T-cell (primary cell): ENCODE results near the gene DNAJB8. TPM values are rescaled to one million over a fixed set of nuclear protein-coding genes. Genes with fewer than 3 reads are reported as not detected.

ENCODE experiments used
- ATAC-seq, 4 experiments: fragments of 200-7000 bp in 3 of 4; fragments of 150-1000 bp in 1 of 4; cut with Tn5 transposase; replicated peaks in 1 of 4; 1 replicate in 3 of 4; 2 replicates in 1 of 4; pipeline ENCODE4 v1.10.0; 2021; ENCODE audit warnings: moderate library complexity in 3 of 4, mild to moderate bottlenecking in 2 of 4, moderate number of reproducible peaks in 1 of 4
- CTCF ChIA-PET, 2 donors: fragments of 300-600 bp; sonication (Branson Sonifier 250); formaldehyde crosslinking; loops; one replicate each; lab custom pipeline; 2022; ENCODE audit warnings: antibody characterized with exemption in 2 of 2; lab: Charles Lee
- POLR2A ChIA-PET, 2 donors: fragments of 300-600 bp; sonication (Branson Sonifier 250); formaldehyde crosslinking; loops; one replicate each; lab custom pipeline; 2022; ENCODE audit warnings: antibody characterized with exemption in 2 of 2; lab: Charles Lee
- DNase-seq, 35 experiments: peaks; one replicate each; pipeline versions ENCODE4 v3.0.0 to v3.0.0-alpha.2; 2013 to 2023
- H3K27ac ChIP-seq: one replicate; pipeline ENCODE4 v1.5.1; 2013; ENCODE audit warnings: low read length
- H3K27me3 ChIP-seq, 2 experiments: replicated peaks in 1 of 2; 1 replicate in 1 of 2; 2 replicates in 1 of 2; pipeline versions ENCODE4 v1.6.1 to v1.7.0; 2013; ENCODE audit warnings: low read length in 1 of 2, mixed read lengths in 1 of 2; ENCODE audit not compliant: control insufficient read depth in 2 of 2, insufficient read depth in 2 of 2; ENCODE audit errors: extremely low read depth in 1 of 2
- H3K36me3 ChIP-seq, 2 donors: 1 replicate in 1 of 2; 2 replicates in 1 of 2; pipeline versions ENCODE4 v1.6.1 to v1.7.0; 2013; ENCODE audit warnings: low read length in 1 of 2; ENCODE audit not compliant: control insufficient read depth in 2 of 2, insufficient read depth in 1 of 2; ENCODE audit errors: extremely low read depth in 1 of 2
- H3K4me1 ChIP-seq, 2 experiments: 1 replicate in 1 of 2; 2 replicates in 1 of 2; pipeline versions ENCODE4 v1.6.1 to v1.7.0; 2013; ENCODE audit warnings: low read length in 2 of 2, mixed read lengths in 1 of 2; ENCODE audit not compliant: insufficient read depth in 2 of 2, control insufficient read depth in 1 of 2; ENCODE audit errors: extremely low read depth in 1 of 2
- H3K4me3 ChIP-seq, 2 donors: 1 replicate in 1 of 2; 2 replicates in 1 of 2; pipeline versions ENCODE4 v1.5.1 to v1.7.0; 2013; ENCODE audit warnings: mild to moderate bottlenecking in 2 of 2, low read length in 1 of 2, moderate library complexity in 1 of 2; ENCODE audit not compliant: control insufficient read depth in 1 of 2; ENCODE audit errors: extremely low read depth in 1 of 2
- H3K9me3 ChIP-seq: 2 replicates; pipeline ENCODE4 v1.7.0; 2013
- H3K27ac Mint-ChIP-seq, 2 donors: one replicate each; pipeline ENCODE4 v1.8.0; 2020 to 2021; ENCODE audit warnings: mild to moderate bottlenecking in 2 of 2, mixed read lengths in 2 of 2
- H3K27me3 Mint-ChIP-seq, 2 donors: one replicate each; pipeline ENCODE4 v1.8.0; 2021 to 2022; ENCODE audit warnings: mixed read lengths in 2 of 2
- H3K36me3 Mint-ChIP-seq: one replicate; pipeline ENCODE4 v1.8.0; 2021; ENCODE audit warnings: mixed read lengths
- H3K4me1 Mint-ChIP-seq, 3 donors: one replicate each; pipeline ENCODE4 v1.8.0; 2020 to 2022; ENCODE audit warnings: mixed read lengths in 3 of 3, mild to moderate bottlenecking in 1 of 3
- H3K4me3 Mint-ChIP-seq, 3 donors: one replicate each; pipeline ENCODE4 v1.8.0; 2020 to 2022; ENCODE audit warnings: mild to moderate bottlenecking in 3 of 3, mixed read lengths in 3 of 3, moderate library complexity in 3 of 3
- H3K9me3 Mint-ChIP-seq, 3 donors: one replicate each; pipeline ENCODE4 v1.8.0; 2020 to 2022; ENCODE audit warnings: mixed read lengths in 3 of 3
- WGBS: methylation state at CpG from one replicate; pipeline ENCODE4 v1.1.5; 2013; ENCODE audit warnings: missing lambda C conversion rate; ENCODE audit not compliant: insufficient coverage; 5-methylcytosine and 5-hydroxymethylcytosine counted together
- total RNA-seq, 35 experiments: library from RNA in 6 of 35; stranded (reverse) in 6 of 35; fragments of 120-200 nt in 1 of 35; gene quantifications; one replicate each; pipeline versions ENCODE4 v1.2.1 to v1.2.4 and lab custom pipeline; 2013 to 2026

The DNAJB8 gene
- total RNA-seq, 5 donors from 2014 or later (not counting 1 experiment from before 2014, with no cell fraction given) = not detected

DNA sequence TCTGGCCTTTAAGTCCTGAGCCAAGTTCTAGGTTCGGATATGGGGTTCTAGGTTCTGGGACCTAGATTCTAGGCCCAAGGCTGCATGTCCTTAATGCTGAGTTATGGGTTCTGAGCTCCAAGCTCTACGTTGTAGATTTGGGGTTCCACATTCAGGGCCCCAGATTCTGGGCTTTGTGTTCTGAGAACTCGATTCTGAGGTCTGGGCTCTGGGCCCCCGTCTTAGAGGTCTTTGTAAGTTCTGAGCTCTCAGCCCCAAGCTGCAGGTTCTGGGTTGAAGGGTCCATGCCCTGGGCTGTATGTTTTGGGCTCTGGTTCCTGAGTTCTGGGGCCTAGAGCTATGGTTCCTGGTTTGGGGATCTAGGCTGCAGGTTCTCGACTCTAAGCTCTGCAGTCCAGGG, 10.0 kb upstream of the DNAJB8 start:
- H3K27me3 ChIP-seq = peaks cover 0 to 64% of the 10 kb centered on the region in 2 experiments
- H3K4me3 ChIP-seq = no peak overlapping the region
- H3K4me1 Mint-ChIP-seq = no peaks in the 10 kb centered on the region
- H3K27me3 Mint-ChIP-seq = peaks cover 20 to 52% of the 10 kb centered on the region in 2 donors
- H3K4me1 ChIP-seq = no peaks in the 10 kb centered on the region
- ChIA-PET POLR2A (no interaction called here), CTCF (interaction anchor here in 1 of 2 donors (0.6 kb wide), 1 partner anchor 929 kb away, joined by 4 read pairs; no protein-coding TSS in a partner anchor)
- 45% methylated on average over 4 of the region's 5 CpGs for WGBS
- H3K36me3 ChIP-seq = no peaks in the 10 kb centered on the region
- no peak overlapping the region for H3K27ac Mint-ChIP-seq
- no peaks in the 10 kb centered on the region for H3K36me3 Mint-ChIP-seq
- ATAC-seq (no peak), DNase-seq (no peak)
- H3K27ac ChIP-seq = no peak overlapping the region
- no peaks in the 10 kb centered on the region for H3K9me3 Mint-ChIP-seq
- H3K4me3 Mint-ChIP-seq = no peak overlapping the region
- H3K9me3 ChIP-seq = no peaks in the 10 kb centered on the region

DNA sequence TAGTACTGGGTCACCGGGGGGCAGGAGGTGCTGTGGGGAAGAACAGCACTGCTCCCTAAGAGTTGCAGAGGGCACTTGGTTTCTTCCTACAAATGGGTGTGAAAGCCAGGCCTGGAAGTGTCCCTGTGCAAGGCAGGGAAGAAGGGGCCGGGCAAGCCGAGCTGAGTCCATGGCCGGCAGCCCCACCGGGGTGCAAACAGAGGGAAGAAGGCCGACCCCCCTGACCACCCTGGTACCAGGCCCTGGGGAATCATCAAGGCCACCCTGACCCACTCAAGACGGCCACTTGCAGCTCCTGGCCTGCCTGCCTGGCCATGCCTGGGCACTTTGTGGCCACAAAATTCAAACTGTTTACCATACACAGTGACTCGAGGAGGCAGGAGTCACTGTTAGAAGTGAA, 8.7 kb upstream of the DNAJB8 start:
- Histone ChIP-seq H3K27me3 (peaks cover 0 to 51% of the 10 kb centered on the region in 2 experiments), H3K4me1 (no peaks in the 10 kb centered on the region), H3K9me3 (no peaks in the 10 kb centered on the region), H3K4me3 (no peak overlapping the region), H3K27ac (no peak overlapping the region), H3K36me3 (no peaks in the 10 kb centered on the region)
- DNase-seq (no peak), ATAC-seq (no peak)
- no peak overlapping the region for H3K27ac Mint-ChIP-seq
- CTCF ChIA-PET = no interaction called here
- H3K27me3 Mint-ChIP-seq = peaks cover 21 to 47% of the 10 kb centered on the region in 2 donors
- no peak overlapping the region for H3K4me3 Mint-ChIP-seq
- 97% methylated on average over 5 of the region's 8 CpGs for WGBS
- POLR2A ChIA-PET = no interaction called here
- H3K9me3 Mint-ChIP-seq = no peaks in the 10 kb centered on the region
- H3K36me3 Mint-ChIP-seq = no peaks in the 10 kb centered on the region
- H3K4me1 Mint-ChIP-seq = no peaks in the 10 kb centered on the region

DNA sequence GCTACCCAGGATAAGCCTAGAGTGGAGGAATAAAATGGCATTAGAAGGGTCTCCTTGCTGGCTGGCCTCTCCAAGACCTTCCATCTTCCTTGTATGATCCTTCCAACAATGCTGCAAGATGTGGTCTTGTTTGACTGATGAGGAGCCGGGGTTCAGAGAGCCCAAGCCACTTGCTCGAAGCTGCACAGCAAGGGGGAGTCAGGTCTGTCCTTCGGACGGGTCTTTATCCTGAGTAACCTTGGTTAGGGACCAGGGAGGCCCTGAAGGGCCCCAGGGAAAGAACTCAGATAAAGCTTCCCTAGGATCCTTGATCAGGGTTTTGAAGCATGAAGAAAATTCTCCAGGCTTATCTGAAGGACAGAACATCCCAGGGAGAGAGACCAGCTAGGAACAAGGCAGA, 7.0 kb upstream of the DNAJB8 start:
- Histone ChIP-seq H3K27me3 (peaks cover 0 to 44% of the 10 kb centered on the region in 2 experiments), H3K27ac (no peak overlapping the region)
- CTCF ChIA-PET = no interaction called here

DNA sequence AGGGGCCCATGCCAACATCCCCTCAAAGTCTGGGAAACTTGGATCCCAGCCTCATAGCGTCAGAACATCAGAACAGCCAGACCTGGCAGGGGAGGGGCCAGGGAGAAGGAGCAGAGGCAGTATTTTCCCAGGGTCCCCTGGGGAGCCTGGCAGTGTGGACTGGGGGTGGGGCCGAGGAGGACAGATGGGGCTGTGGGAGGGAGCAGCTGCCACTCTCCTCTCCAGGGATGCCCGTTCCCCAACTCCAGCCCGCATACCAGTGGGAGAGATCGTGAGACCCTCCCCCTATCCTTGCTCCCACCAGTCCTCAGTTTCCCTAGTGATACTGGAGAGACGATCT, 6.5 kb upstream of the DNAJB8 start:
- Histone ChIP-seq H3K4me1 (peaks cover 0 to 6% of the 10 kb centered on the region in 2 experiments), H3K9me3 (no peaks in the 10 kb centered on the region), H3K4me3 (no peak overlapping the region), H3K27ac (no peak overlapping the region), H3K27me3 (peaks cover 0 to 49% of the 10 kb centered on the region in 2 experiments), H3K36me3 (no peaks in the 10 kb centered on the region)
- ChIA-PET CTCF (no interaction called here), POLR2A (no interaction called here)
- no peaks in the 10 kb centered on the region for H3K9me3 Mint-ChIP-seq
- no CpG with 5 or more reads among the region's 6 CpGs for WGBS
- ATAC-seq = no peak
- H3K36me3 Mint-ChIP-seq = no peaks in the 10 kb centered on the region
- no peaks in the 10 kb centered on the region for H3K4me1 Mint-ChIP-seq
- DNase-seq = no peak
- H3K4me3 Mint-ChIP-seq = no peak overlapping the region
- H3K27me3 Mint-ChIP-seq = peaks cover 14 to 28% of the 10 kb centered on the region in 2 donors
- H3K27ac Mint-ChIP-seq = no peak overlapping the region

More for the DNA sequence above, 7.0 kb upstream of the DNAJB8 start:
- H3K36me3 ChIP-seq = no peaks in the 10 kb centered on the region
- WGBS = 72% methylated on average over 3 of the region's 4 CpGs
- ATAC-seq (no peak), DNase-seq (no peak)
- H3K4me1 ChIP-seq = peaks cover 0 to 6% of the 10 kb centered on the region in 2 experiments
- Mint-ChIP-seq H3K27me3 (peaks cover 20 to 33% of the 10 kb centered on the region in 2 donors), H3K4me3 (no peak overlapping the region), H3K27ac (no peak overlapping the region), H3K4me1 (no peaks in the 10 kb centered on the region), H3K36me3 (no peaks in the 10 kb centered on the region), H3K9me3 (no peaks in the 10 kb centered on the region)
- no peaks in the 10 kb centered on the region for H3K9me3 ChIP-seq
- H3K4me3 ChIP-seq = no peak overlapping the region
- POLR2A ChIA-PET = no interaction called here

DNA sequence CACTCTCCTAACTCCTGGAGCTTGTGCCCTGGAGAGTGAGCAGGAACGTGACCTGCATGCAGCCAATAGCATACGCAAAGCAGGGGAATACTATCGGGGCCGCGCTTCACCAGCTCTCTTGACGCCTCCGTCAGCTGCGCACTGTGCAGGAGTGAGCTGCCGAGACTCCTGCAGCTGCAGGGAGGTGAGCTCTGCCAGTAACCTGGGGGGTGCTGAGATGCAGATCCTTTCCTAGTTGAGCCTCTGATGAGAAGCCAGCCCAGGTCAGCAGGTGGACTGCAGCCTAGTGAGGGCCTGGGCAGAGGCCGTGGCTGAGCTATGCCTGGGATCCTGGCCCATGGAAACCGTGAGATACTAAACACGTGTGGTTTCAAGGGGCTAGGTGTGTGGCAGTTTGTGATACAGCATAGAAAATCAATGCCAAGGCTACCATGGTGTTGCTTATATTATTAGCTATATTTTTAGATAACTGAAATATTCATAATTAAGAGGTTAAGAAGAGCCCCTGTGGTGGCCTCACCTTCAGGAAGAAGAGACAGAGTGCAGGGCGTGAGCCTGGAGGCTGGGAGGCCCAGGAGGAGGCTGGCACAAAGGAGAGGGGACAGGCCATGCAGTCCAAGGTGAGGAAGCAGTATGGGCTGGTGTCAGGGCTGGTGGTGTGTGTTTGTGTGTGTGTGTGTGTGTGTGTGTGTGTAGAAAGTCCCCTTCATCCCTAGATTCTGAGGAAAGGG, 5.9 kb upstream of the DNAJB8 start:
- CTCF ChIA-PET = interaction anchor here in 1 of 2 donors (0.6 kb wide), 1 partner anchor 92 kb away, joined by 4 read pairs; no protein-coding TSS in a partner anchor
- H3K4me3 Mint-ChIP-seq = no peak overlapping the region

DNA sequence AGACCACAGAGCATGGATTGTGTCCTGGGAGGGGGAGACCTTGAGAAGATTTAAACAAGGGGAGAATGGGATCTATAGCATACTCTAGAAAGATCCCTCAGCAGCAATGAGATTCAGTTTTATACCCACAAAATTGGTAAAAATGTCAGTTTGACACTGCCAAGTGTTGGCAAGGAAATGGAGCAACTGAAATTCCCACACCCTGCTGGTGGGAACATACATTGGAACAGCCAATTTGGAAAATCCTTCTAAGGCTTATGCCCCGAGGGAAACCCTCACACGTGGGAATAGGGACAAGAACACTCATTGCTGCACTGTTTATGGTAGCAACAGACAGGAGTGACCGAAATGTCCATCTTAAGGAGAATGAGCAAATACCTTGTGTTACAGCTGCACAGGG, 5.0 kb upstream of the DNAJB8 start:
- WGBS = 80% methylated on average over 3 of the region's 3 CpGs
- Mint-ChIP-seq H3K27ac (no peak overlapping the region), H3K4me1 (peaks cover 4 to 7% (median 7%) of the 10 kb centered on the region in 3 donors), H3K9me3 (no peaks in the 10 kb centered on the region), H3K36me3 (no peaks in the 10 kb centered on the region), H3K27me3 (peaks cover 15 to 24% of the 10 kb centered on the region in 2 donors), H3K4me3 (no peak overlapping the region)
- Histone ChIP-seq H3K27ac (no peak overlapping the region), H3K4me1 (peaks cover 0 to 6% of the 10 kb centered on the region in 2 experiments), H3K27me3 (peaks cover 0 to 46% of the 10 kb centered on the region in 2 experiments), H3K36me3 (no peaks in the 10 kb centered on the region), H3K9me3 (no peaks in the 10 kb centered on the region), H3K4me3 (no peak overlapping the region)
- CTCF ChIA-PET = no interaction called here
- ATAC-seq = no peak
- DNase-seq = no peak
- POLR2A ChIA-PET = no interaction called here

More for the DNA sequence above, 5.9 kb upstream of the DNAJB8 start:
- no peak overlapping the region for H3K27ac ChIP-seq
- H3K27me3 Mint-ChIP-seq = peaks cover 9 to 22% of the 10 kb centered on the region in 2 donors
- H3K36me3 ChIP-seq = no peaks in the 10 kb centered on the region
- no peak overlapping the region for H3K4me3 ChIP-seq
- POLR2A ChIA-PET = no interaction called here
- H3K27me3 ChIP-seq = peaks cover 0 to 51% of the 10 kb centered on the region in 2 experiments
- no peak overlapping the region for H3K27ac Mint-ChIP-seq
- no peaks in the 10 kb centered on the region for H3K9me3 Mint-ChIP-seq
- no peaks in the 10 kb centered on the region for H3K4me1 Mint-ChIP-seq
- 86% methylated on average over 11 of the region's 13 CpGs for WGBS
- H3K4me1 ChIP-seq = peaks cover 0 to 6% of the 10 kb centered on the region in 2 experiments
- DNase-seq (no peak), ATAC-seq (no peak)
- no peaks in the 10 kb centered on the region for H3K36me3 Mint-ChIP-seq
- no peaks in the 10 kb centered on the region for H3K9me3 ChIP-seq
